Measurements from ENCODE around the gene MAP4. TPM values are rescaled to one million over a fixed set of nuclear protein-coding genes. Genes with fewer than 3 reads are reported as not detected.
"Not testable (repeated sequence)": the region's sequence is repeated elsewhere in the genome, so short reads cannot be mapped to it uniquely, and the experiment has no call there.

Gene MAP4
- total RNA-seq, 1 donor from 2014 or later: 228 TPM

DNA sequence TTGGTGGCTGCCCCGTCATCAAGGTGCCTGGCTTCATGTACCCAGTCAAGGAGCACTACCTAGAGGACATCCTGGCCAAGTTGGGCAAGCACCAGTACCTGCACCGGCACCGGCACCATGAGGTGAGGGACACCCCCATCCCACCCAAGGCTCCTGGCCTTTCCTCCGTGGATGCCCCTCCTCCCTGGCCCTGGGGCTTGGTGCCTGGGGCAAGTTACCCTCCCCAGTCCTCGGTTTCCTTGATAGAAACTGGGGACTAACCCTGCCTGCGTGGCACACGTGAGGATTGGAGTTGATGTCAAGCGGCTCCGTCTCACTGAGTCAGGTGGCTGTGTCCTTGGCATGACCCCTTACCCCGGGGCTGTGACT lies 169.4 kb downstream of the MAP4 start:
- DNase-seq (ENCODE audit: low spot score): no peak

DNA sequence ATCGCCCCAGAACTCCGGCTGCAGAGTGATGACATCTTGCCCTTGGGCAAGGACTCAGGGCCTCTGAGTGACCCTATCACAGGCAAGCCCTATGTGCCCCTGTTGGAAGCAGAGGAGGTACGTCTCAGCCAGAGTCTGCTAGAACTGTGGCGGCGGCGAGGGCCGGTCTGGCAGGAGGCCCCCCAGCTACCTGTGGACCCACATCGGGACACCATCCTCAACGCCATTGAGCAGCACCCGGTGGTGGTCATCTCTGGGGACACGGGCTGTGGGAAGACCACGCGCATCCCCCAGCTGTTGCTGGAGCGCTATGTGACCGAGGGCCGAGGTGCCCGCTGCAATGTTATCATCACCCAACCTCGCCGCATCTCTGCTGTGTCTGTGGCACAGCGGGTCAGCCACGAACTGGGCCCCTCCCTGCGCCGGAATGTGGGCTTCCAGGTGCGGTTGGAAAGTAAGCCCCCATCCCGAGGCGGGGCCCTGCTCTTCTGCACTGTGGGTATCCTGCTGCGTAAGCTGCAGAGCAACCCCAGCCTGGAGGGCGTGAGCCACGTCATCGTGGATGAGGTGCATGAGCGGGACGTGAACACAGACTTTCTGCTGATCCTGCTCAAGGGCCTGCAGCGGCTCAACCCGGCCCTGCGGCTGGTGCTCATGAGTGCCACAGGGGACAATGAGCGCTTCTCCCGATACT lies 169.9 kb downstream of the MAP4 start:
- no peak for DNase-seq (ENCODE audit: low spot score)

DNA sequence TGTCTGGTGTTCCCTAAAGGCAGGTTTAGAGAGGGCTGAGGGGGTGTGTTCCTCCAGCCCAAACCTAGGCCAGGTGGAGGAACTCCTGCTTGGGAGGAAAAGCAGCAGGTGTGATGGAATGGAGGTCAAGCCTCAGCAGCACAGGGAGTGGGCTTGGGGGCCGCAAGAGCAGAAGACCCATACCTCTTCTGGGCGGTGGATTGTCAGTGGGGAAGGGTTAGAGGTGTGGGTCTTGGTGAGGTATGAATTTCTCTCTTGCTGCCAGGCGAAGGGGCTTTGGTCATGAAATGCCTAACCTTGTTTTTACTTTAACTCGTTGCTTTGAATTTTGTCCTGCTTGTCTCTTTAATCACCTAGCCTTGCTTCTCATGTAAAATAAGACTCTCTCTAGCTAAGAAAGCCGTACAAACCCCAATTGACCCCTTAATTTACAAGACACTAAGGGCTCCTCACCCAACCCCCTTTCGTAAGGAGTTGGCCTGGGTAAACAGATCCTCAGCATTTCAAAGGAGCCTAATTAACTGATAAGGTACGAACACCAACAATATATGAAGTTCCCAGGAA lies 174.3 kb downstream of the MAP4 start:
- no peak for DNase-seq (ENCODE audit: low spot score)

DNA sequence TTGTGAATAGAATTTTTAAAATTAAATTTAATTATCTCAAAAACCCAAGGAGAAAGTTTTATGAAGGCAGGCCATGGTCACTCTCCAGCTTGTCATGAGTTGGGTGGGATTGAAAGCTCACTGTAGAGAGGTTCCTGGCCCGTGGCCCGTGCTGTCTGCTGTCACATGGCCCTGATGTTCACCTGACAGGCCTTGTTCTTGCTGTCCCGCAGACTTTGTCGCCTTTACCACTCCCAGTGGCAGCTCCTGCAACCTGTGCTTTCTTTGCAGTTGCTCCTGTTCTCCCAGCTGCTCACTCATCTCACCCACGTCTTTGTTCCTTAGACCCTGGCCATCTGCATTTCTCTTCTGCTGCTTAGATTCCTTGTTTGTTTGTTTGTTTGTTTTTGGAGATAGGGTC lies 177.7 kb downstream of the MAP4 start:
- no peak for DNase-seq (ENCODE audit: low spot score)

GRCh38 chr3:47836986-47837385 lies 179.2 kb downstream of the MAP4 start:
- no peak for DNase-seq (ENCODE audit: low spot score)

- not testable (repeated sequence) for DNase-seq (ENCODE audit: low spot score)
Observed at GRCh38 chr3:47829482-47829881, 186.7 kb downstream of the MAP4 start.

DNA sequence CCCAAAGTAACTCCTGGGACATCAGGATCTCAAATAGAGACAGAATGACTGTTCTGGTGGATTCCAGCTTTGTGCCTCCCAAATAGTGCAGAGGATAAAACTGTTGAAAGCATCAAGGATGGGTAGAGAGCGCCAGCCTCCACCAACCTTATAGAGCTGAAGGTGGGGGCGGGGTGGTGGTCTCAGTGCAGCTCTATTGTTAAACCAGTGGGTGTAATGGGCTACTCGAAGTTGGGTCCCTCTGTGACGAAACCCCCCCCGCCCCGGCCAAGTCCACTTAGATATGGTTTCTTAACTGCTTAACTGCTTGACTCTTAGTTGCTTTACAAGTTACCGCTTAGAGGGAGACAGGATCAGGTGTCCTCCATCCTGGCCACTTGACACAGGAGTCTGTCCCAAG lies 190.6 kb downstream of the MAP4 start:
- no peak for DNase-seq (ENCODE audit: low spot score)

GRCh38 chr3:47824541-47825473 lies 191.4 kb downstream of the MAP4 start:
- peak; percentile 77 for DNase-seq (ENCODE audit: low spot score)

DNA sequence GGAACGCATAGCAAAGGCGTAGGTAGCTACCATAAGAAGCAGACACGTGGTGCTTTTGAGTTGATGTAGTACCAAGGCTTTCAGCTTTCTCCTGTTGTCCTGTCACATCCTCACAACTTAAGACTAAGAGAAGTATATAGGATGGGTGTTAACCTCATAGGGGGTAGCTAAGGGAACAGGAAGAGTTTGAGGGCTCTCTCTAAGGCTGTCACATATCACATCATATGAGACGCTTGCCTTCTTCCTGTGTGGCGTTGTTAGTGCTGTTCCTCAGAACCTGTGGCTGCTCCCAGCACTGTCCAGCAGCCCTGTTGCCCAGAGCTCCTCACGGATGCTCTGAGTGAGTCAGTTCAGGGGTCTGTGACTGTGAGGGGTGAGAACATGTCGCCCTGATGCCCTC lies 198.6 kb downstream of the MAP4 start:
- DNase-seq (ENCODE audit: low spot score): no peak

DNA sequence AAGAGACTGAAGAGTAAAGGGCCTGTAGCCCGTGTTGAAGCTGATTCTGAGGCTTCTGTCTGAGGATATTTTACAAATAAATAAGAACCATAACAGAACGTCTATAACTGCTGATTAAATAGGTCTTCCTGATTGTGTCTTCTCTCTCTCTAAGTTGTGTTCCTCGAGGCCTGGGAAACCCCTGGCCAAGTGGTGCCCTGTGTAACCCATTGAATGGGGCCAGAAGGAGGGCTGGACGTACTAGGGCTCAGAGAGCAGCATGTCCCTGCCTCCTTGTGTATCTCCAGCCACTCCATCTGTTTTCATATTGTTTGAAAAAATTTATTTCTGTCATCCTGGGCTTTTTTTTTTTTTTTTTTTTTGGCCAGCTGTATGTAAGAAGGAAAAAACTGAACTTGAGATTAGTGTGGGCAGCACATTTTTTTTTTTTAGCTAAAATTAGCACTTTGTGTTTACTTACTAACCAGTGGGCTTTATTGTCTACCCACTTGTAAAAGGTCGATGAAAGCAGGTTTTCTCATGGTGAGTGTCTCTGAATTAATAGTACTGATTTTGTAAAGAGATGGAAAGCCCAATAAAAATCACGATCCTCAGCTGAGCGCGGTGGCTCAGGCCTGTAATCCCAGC lies 202.6 kb downstream of the MAP4 start:
- no peak for DNase-seq (ENCODE audit: low spot score)

DNA sequence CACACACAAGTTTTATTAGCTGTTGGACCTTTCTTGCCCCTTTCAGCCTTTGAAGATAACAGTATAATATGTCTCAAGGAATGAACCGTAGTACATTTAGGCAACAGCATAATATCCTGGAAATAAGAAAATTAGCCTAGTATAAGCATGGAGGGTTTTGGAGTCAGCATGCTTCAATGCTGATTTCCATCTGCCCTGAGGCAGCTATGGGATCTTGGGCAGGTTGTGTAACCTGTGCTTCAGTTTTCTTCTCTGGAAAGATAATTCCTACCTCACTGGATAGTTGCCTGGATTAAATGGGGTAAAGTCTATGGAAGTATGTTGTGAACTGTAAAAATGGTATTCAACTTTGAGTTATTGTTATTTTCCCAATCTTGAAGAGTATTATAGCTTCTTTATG lies 211.6 kb downstream of the MAP4 start:
- DNase-seq (ENCODE audit: low spot score): no peak

GRCh38 chr3:47803480-47804025 lies 212.7 kb downstream of the MAP4 start:
- DNase-seq (ENCODE audit: low spot score): no peak

- DNase-seq (ENCODE audit: low spot score): peak; percentile 89
Observed at GRCh38 chr3:47802734-47803479, 213.3 kb downstream of the MAP4 start, which contains the start of gene DHX30. Gene DHX30, plus strand, starts transcription at chr3:47803138. Its CDS starts 7,546 bp downstream, at chr3:47810684.

Other genes starting within 250 kb of the MAP4 start
- 68.7 TPM for gene SMARCC1, start 234.5 kb downstream of the MAP4 start, total RNA-seq
- 71.9 TPM for gene DHX30, start 213.3 kb downstream of the MAP4 start, total RNA-seq
- gene CDC25A, start 172.0 kb upstream of the MAP4 start, total RNA-seq: 0.66 TPM
- not detected for gene CAMP, start 207.1 kb upstream of the MAP4 start, total RNA-seq
- 10.0 TPM for gene ZNF589, start 224.7 kb upstream of the MAP4 start, total RNA-seq

All from mucosa of gallbladder (tissue), 1 donor.